ENCODE measurements around the gene NEK9.

The NEK9 gene

GRCh38 chr14:75032939-75033338 lies 93.9 kb downstream of the NEK9 start:
- no peak for DNase-seq (ENCODE audit: low spot score)

GRCh38 chr14:75030147-75030546 lies 96.7 kb downstream of the NEK9 start:
- no peak for DNase-seq (ENCODE audit: low spot score)

Measured in Ammon's horn (tissue), 1 donor.